H1 (cell line): ENCODE results near the gene TET1.

Source experiments
- CHD7 ChIP-seq: fragments of 300-600 bp; sonication (generic); IDR thresholded peaks from 2 replicates; pipeline ENCODE4 v1.7.1; 2012; ENCODE audit warnings: low read length, moderate library complexity, mild to moderate bottlenecking, inconsistent platforms; ENCODE audit not compliant: insufficient replicate concordance
- CREB1 ChIP-seq: IDR thresholded peaks from 2 replicates; pipeline ENCODE4 v1.6.1; 2012; ENCODE audit warnings: inconsistent platforms
- EP300 ChIP-seq, 2 experiments: IDR thresholded peaks; 1 replicate in 1 of 2; 2 replicates in 1 of 2; pipeline ENCODE4 v1.6.1; 2011 to 2012; ENCODE audit warnings: low read depth in 2 of 2, low read length in 2 of 2, mild to moderate bottlenecking in 2 of 2, borderline replicate concordance in 1 of 2, inconsistent platforms in 1 of 2, moderate library complexity in 1 of 2
- EZH2 ChIP-seq: fragments of 200-600 bp; sonication (generic); IDR thresholded peaks from 2 replicates; pipeline ENCODE4 v1.7.1; 2012; ENCODE audit warnings: low read depth, mild to moderate bottlenecking, moderate library complexity, low read length, inconsistent platforms; ENCODE audit not compliant: severe bottlenecking
- GTF2F1 ChIP-seq: IDR thresholded peaks from 2 replicates; pipeline ENCODE4 v1.6.1; 2012; ENCODE audit warnings: low read depth, low read length, improper control_type of control experiment, borderline replicate concordance
- MAFK ChIP-seq: IDR thresholded peaks from 2 replicates; pipeline ENCODE4 v1.6.1; 2012; ENCODE audit warnings: low read depth, mild to moderate bottlenecking, improper control_type of control experiment, low read length
- POLR2AphosphoS5 ChIP-seq: IDR thresholded peaks from 2 replicates; pipeline ENCODE4 v1.6.1; 2011; ENCODE audit warnings: low read depth, low read length
- TAF1 ChIP-seq: IDR thresholded peaks from 2 replicates; pipeline ENCODE4 v1.6.1; 2011; ENCODE audit warnings: mild to moderate bottlenecking, low read depth, low read length
- TF ChIP-seq, protein P1 (sequence below), 3 experiments: IDR thresholded peaks; 1 replicate in 2 of 3; 2 replicates in 1 of 3; pipeline versions ENCODE4 v1.5.1 to v1.6.1; 2011; ENCODE audit warnings: low read length in 3 of 3, mild to moderate bottlenecking in 3 of 3, inconsistent platforms in 2 of 3, low read depth in 1 of 3, moderate library complexity in 1 of 3; ENCODE audit not compliant: insufficient read depth in 1 of 3; ENCODE audit errors: control extremely low read depth in 1 of 3

DNA sequence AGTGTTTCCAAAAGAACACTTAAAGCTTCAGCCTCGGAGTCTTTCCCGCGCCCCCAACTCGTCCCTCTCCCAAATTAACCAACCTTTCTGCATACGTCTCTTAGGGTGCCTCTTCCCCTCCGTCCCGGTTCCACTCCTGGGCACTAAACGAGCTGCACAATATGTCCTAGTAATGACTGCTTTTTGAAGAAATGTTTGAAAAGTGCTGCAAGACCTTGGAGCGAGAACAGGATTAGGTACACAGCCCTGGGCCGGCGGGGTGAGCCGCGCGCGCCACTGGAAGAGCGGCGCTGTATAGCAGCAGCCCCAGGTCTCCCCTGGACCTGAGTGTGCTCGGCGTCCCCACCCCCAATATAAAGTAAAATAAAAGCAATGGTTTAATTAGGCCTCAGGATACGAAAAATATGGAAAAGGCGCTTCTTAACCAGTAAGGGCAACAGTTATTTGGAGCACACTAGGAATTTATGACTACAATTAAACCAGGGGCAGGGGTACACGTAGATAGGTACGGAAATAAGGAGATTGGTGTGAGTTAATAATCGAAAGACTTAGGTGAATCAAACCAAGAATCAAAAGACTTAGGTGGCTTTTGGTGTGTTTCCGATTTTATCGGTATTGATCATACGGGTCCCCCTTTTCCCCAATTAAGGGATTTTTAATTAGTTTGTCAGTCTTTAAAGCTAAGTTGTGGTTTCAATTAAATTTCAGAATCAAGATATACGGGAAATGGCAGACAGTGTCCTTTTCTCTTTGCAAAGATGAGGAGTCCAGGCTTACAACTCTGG is 1.9 kb downstream of the TET1 start:
- TF ChIP-seq CHD7: no peak
- TF ChIP-seq, protein P1, sequence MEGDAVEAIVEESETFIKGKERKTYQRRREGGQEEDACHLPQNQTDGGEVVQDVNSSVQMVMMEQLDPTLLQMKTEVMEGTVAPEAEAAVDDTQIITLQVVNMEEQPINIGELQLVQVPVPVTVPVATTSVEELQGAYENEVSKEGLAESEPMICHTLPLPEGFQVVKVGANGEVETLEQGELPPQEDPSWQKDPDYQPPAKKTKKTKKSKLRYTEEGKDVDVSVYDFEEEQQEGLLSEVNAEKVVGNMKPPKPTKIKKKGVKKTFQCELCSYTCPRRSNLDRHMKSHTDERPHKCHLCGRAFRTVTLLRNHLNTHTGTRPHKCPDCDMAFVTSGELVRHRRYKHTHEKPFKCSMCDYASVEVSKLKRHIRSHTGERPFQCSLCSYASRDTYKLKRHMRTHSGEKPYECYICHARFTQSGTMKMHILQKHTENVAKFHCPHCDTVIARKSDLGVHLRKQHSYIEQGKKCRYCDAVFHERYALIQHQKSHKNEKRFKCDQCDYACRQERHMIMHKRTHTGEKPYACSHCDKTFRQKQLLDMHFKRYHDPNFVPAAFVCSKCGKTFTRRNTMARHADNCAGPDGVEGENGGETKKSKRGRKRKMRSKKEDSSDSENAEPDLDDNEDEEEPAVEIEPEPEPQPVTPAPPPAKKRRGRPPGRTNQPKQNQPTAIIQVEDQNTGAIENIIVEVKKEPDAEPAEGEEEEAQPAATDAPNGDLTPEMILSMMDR (IDR thresholded peaks at IDR 0.05; ENCODE audit: control extremely low read depth in 1 of 3, insufficient read depth in 1 of 3, low read depth in 1 of 3, low read length in 3 of 3): no peak
- no peak for TF ChIP-seq EZH2
- no peak for TF ChIP-seq GTF2F1
- no peak for TF ChIP-seq MAFK
- TF ChIP-seq EP300 (IDR thresholded peaks at IDR 0.05; ENCODE audit: borderline replicate concordance in 1 of 2, low read depth in 2 of 2, low read length in 2 of 2): no peak
- TF ChIP-seq POLR2AphosphoS5: no peak; the same call in 1 of the 2 replicates
- no peak; the same call in none of the 2 replicates for TF ChIP-seq TAF1
- no peak for TF ChIP-seq CREB1
